ENCODE measurements around the gene KCTD15.

- no peak for TF ChIP-seq ETV6 (CRISPR knock-in tag; IDR thresholded peaks at IDR 0.05)
- no peak for TF ChIP-seq CTCF (IDR thresholded peaks at IDR 0.05)
- no peak for TF ChIP-seq HMGA2 (CRISPR knock-in tag; IDR thresholded peaks at IDR 0.05)
- TF ChIP-seq, protein P1, sequence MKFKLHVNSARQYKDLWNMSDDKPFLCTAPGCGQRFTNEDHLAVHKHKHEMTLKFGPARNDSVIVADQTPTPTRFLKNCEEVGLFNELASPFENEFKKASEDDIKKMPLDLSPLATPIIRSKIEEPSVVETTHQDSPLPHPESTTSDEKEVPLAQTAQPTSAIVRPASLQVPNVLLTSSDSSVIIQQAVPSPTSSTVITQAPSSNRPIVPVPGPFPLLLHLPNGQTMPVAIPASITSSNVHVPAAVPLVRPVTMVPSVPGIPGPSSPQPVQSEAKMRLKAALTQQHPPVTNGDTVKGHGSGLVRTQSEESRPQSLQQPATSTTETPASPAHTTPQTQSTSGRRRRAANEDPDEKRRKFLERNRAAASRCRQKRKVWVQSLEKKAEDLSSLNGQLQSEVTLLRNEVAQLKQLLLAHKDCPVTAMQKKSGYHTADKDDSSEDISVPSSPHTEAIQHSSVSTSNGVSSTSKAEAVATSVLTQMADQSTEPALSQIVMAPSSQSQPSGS (CRISPR knock-in tag; IDR thresholded peaks at IDR 0.05; ENCODE audit: borderline replicate concordance, low read depth): no peak
- TF ChIP-seq, protein P2, sequence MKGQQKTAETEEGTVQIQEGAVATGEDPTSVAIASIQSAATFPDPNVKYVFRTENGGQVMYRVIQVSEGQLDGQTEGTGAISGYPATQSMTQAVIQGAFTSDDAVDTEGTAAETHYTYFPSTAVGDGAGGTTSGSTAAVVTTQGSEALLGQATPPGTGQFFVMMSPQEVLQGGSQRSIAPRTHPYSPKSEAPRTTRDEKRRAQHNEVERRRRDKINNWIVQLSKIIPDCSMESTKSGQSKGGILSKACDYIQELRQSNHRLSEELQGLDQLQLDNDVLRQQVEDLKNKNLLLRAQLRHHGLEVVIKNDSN (CRISPR knock-in tag; IDR thresholded peaks at IDR 0.05): no peak
- no peak for TF ChIP-seq ZNF512 (CRISPR knock-in tag; IDR thresholded peaks at IDR 0.05; ENCODE audit: borderline replicate concordance)
- TF ChIP-seq CREB1 (CRISPR knock-in tag; IDR thresholded peaks at IDR 0.05): no peak
- TF ChIP-seq SP1 (CRISPR knock-in tag; conservative IDR thresholded peaks at IDR 0.05): no peak
- TF ChIP-seq IRF2 (CRISPR knock-in tag; IDR thresholded peaks at IDR 0.05; ENCODE audit: borderline replicate concordance, low read depth): no peak
- TF ChIP-seq, protein P3, sequence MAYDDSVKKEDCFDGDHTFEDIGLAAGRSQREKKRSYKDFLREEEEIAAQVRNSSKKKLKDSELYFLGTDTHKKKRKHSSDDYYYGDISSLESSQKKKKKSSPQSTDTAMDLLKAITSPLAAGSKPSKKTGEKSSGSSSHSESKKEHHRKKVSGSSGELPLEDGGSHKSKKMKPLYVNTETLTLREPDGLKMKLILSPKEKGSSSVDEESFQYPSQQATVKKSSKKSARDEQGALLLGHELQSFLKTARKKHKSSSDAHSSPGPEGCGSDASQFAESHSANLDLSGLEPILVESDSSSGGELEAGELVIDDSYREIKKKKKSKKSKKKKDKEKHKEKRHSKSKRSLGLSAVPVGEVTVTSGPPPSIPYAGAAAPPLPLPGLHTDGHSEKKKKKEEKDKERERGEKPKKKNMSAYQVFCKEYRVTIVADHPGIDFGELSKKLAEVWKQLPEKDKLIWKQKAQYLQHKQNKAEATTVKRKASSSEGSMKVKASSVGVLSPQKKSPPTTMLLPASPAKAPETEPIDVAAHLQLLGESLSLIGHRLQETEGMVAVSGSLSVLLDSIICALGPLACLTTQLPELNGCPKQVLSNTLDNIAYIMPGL (CRISPR knock-in tag; IDR thresholded peaks at IDR 0.05): no peak
- TF ChIP-seq NFYB (CRISPR knock-in tag; conservative IDR thresholded peaks at IDR 0.05; ENCODE audit: low read depth): no peak
- TF ChIP-seq USF2 (CRISPR knock-in tag; IDR thresholded peaks at IDR 0.05): no peak
- TF ChIP-seq ZNF138 (CRISPR knock-in tag; conservative IDR thresholded peaks at IDR 0.05): 0 out of 2 replicates have a peak, but pooled peaks have one; percentile 59
These were observed 18.9 kb upstream of the KCTD15 start for GRCh38 chr19:33777753-33778088.

Data from WTC11 (cell line).